Mucosa of descending colon (tissue), 3 donors: ENCODE data around the gene NFIA. TPM values are rescaled to one million over a fixed set of nuclear protein-coding genes. Genes with fewer than 3 reads are reported as not detected.
A peak's percentile ranks its signal among the peaks of the same experiment; 100 is the strongest.

Experiments
- ATAC-seq: fragments of 200-7000 bp; cut with Tn5 transposase; one replicate; pipeline ENCODE4 v1.9.1; 2020; ENCODE audit warnings: mild to moderate bottlenecking, moderate library complexity
- DNase-seq, 3 donors: peaks; one replicate each; pipeline ENCODE4 v3.0.0-alpha.2; 2020
- H3K36me3 ChIP-seq: fragments of 200-600 bp; one replicate; pipeline ENCODE4 v1.8.0; 2021; ENCODE audit warnings: low read depth, mild to moderate bottlenecking
- H3K4me1 ChIP-seq: fragments of 200-600 bp; one replicate; pipeline ENCODE4 v1.8.0; 2021; ENCODE audit warnings: low read depth, mild to moderate bottlenecking
- H3K4me3 ChIP-seq: fragments of 200-600 bp; one replicate; pipeline ENCODE4 v1.8.0; 2021; ENCODE audit warnings: mild to moderate bottlenecking
- H3K9me3 ChIP-seq: fragments of 200-600 bp; one replicate; pipeline ENCODE4 v1.8.0; 2021; ENCODE audit warnings: mild to moderate bottlenecking
- intact Hi-C, 2 donors: fragments of 100-400 bp; cut with DNase I in 1 of 2; cut with micrococcal nuclease in 1 of 2; formaldehyde crosslinking; loops; one replicate each; pipeline versions ENCODE4 v1.11.0 to v1.11.1; 2022; cut with DNase I, micrococcal nuclease
- total RNA-seq, 3 donors: library from RNA; stranded (reverse); fragmentation: NEBNext Ultra II Directional in 2 of 3; extraction: Animal tissue kit (Norgen Biotek cat#: 25700) in 2 of 3; gene quantifications; one replicate each; pipeline versions ENCODE4 v1.2.1 to v1.2.4, GENCODE V29; 2021 to 2023
- TF ChIP-seq, protein P1 (sequence below): fragments of 200-600 bp; IDR thresholded peaks from one replicate; pipeline ENCODE4 v1.8.0; 2022; ENCODE audit warnings: antibody characterized with exemption, mild to moderate bottlenecking
- donor health status: DM: no; HTN: no; CAD: no; lungs with moderate emphysema.
- donor health status: DM: no; HTN: no; CAD: no.
- donor health status: DM: no; HTN: yes; CAD: no.

NFIA gene
- total RNA-seq, 3 donors from 2014 or later, result 46.4 to 145 (median 51.1) TPM

DNA sequence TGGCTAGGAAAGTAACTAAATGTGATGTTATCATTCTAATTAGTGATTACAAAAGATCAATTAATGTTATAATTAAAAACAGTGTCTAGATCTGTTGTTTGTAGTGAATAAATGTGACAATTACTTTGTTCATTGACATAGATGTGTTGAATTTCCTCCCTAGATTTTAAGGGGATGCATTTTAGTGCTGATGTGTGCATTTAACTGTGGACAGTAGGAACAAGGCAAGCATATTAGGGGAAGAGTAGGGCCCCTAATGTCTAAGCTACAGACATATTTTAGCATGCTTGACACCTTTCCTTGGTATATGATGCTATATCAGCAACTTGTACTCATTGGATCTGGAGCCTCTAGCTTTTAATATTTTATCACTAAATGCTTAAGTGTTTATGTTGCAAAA lies 48.9 kb downstream of the NFIA start:
- Histone ChIP-seq H3K4me3 (no peak overlapping the region), H3K9me3 (no peaks in the 10 kb centered on the region), H3K36me3 (no peaks in the 10 kb centered on the region), H3K4me1 (peaks cover 16% of the 10 kb centered on the region)
- intact Hi-C loops, result no loop called here
- TF ChIP-seq, protein P1, sequence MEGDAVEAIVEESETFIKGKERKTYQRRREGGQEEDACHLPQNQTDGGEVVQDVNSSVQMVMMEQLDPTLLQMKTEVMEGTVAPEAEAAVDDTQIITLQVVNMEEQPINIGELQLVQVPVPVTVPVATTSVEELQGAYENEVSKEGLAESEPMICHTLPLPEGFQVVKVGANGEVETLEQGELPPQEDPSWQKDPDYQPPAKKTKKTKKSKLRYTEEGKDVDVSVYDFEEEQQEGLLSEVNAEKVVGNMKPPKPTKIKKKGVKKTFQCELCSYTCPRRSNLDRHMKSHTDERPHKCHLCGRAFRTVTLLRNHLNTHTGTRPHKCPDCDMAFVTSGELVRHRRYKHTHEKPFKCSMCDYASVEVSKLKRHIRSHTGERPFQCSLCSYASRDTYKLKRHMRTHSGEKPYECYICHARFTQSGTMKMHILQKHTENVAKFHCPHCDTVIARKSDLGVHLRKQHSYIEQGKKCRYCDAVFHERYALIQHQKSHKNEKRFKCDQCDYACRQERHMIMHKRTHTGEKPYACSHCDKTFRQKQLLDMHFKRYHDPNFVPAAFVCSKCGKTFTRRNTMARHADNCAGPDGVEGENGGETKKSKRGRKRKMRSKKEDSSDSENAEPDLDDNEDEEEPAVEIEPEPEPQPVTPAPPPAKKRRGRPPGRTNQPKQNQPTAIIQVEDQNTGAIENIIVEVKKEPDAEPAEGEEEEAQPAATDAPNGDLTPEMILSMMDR, result no peak
- DNase-seq (no peak), ATAC-seq (no peak)

DNA sequence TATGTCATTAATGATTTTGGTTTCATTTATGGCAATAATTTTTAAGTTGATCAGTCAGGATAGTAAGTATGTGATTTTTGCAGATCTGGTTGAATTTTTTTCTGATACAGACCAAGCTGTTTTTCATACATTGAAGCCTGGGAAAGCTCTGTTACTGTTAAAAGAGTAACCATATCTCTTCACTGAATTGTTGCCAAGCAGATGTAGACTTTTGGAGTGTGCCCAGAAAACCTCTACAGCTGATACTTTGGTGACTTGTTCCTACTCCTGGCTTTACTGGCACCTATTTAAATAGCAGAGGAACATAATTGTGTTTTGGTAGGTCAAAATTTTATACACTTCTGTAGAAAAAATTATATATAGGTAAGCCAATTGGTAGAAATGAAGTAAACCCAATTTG lies 49.4 kb downstream of the NFIA start:
- TF ChIP-seq, protein P1, result no peak
- peaks cover 16% of the 10 kb centered on the region for H3K4me1 ChIP-seq
- H3K36me3 ChIP-seq, result no peaks in the 10 kb centered on the region
- intact Hi-C loops, result no loop called here
- DNase-seq (no peak), ATAC-seq (no peak)
- H3K9me3 ChIP-seq, result no peaks in the 10 kb centered on the region
- H3K4me3 ChIP-seq, result no peak overlapping the region

DNA sequence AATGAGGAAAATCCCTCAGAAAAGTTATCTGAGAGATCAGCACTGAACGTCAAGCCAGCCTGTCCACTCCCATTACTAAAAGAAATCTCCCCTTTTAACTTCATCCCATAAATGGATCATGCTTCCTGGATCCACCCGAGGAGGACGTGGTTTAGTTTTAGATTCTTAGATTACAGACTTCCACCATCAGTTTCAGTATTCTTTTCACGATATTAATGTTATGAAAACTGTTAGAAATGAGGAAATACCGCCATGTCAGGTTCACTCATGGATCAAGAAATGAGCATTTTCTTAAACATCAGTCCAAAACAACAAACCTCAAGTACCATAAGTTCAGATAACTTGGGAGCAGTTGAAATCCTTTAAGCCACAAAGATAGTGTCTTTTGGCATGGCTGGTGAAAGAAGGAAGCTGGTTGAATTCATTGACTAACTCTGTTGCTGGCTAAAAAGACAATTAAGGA lies 49.8 kb downstream of the NFIA start:
- Histone ChIP-seq H3K4me1 (peaks cover 16% of the 10 kb centered on the region), H3K36me3 (no peaks in the 10 kb centered on the region), H3K4me3 (no peak overlapping the region), H3K9me3 (no peaks in the 10 kb centered on the region)
- DNase-seq, result no peak
- intact Hi-C loops, result no loop called here
- TF ChIP-seq, protein P1, result no peak
- ATAC-seq, result peak; percentile 62

DNA sequence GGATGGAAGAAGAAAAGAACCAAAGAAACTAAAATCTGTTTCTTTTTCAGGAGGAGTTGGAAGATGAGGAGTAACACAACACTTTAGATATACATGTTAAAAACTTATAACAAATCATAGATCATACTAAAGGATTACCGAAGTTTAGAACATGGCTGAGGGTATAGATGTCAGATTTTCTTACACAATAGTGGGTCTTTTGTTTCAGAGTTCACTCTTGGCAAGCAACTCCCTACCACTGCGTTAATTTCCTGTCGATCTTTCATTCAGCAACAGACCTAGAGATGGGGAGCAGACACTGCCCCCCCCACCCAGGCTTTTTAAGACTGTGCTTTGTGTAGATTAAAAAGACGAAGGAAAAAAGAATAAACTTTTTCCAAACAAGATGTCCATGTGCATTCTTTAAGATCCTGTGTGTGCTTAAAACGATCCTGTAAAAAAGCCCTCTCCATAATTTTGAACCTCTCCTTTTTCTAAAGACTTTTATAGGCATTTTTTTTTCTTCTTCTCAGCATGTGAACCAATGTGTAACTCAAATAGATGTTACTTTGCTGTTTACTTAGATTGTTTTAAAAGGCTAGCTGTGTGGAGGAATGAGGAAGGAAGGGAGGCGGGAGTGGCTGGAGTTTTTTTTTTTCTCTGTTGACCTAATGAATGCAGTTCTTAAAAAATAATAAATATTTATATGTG lies 50.4 kb downstream of the NFIA start:
- peak in 1 of 3 donors; percentile 45 for DNase-seq
- intact Hi-C loops, result no loop called here
- H3K4me3 ChIP-seq, result no peak overlapping the region
- TF ChIP-seq, protein P1, result no peak
- peak; percentile 84 for ATAC-seq
- no peaks in the 10 kb centered on the region for H3K9me3 ChIP-seq
- H3K36me3 ChIP-seq, result no peaks in the 10 kb centered on the region
- H3K4me1 ChIP-seq, result peaks cover 16% of the 10 kb centered on the region

DNA sequence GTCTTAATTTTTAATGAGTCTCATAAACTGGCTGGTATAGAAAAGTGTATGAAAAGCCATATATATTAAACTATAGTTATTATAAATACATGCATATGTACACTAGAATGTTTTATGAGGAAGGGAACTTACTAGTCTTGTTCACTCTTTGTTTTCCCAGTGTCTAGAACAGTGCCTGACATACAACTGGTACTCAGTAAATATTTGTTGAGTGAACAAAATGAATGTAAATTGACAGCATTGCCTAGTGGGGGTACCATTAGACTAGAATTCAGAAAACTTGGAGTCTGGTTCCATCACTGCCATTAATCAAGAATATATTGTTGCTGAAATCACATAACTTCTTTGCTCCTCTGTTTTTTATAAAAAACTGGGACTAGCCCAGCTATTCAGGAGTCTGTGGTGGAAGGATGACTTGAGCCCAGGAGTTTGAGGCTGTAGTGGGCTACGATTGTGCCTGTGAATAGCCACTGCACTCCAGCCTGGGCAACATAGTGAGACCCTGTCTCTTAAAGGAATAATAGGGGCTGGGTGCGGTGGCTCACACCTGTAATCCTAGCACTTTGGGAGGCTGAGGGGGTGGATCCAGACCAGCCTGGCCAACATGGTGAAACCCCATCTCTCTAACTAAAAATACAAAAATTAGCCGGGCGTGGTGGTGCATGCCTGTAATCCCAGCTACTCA lies 51.1 kb downstream of the NFIA start:
- Histone ChIP-seq H3K36me3 (no peaks in the 10 kb centered on the region), H3K9me3 (no peaks in the 10 kb centered on the region), H3K4me3 (no peak overlapping the region), H3K4me1 (peaks cover 16% of the 10 kb centered on the region)
- no peak for DNase-seq
- TF ChIP-seq, protein P1, result no peak
- intact Hi-C loops, result no loop called here
- ATAC-seq, result peak; percentile 41
